Stomach (tissue), 4 donors: ENCODE results near the gene MYO1B.

ENCODE experiments used
- EP300 ChIP-seq: sonication (generic); formaldehyde crosslinking; IDR thresholded peaks from one replicate; pipeline ENCODE4 v1.6.1; 2017; ENCODE audit warnings: antibody characterized with exemption
- POLR2A ChIP-seq, 4 donors: fragments of 450-650 bp; IDR thresholded peaks; one replicate each; pipeline ENCODE4 v1.6.1; 2016; ENCODE audit warnings: antibody characterized with exemption in 4 of 4, control low read depth in 2 of 4, mild to moderate bottlenecking in 1 of 4, moderate library complexity in 1 of 4

DNA sequence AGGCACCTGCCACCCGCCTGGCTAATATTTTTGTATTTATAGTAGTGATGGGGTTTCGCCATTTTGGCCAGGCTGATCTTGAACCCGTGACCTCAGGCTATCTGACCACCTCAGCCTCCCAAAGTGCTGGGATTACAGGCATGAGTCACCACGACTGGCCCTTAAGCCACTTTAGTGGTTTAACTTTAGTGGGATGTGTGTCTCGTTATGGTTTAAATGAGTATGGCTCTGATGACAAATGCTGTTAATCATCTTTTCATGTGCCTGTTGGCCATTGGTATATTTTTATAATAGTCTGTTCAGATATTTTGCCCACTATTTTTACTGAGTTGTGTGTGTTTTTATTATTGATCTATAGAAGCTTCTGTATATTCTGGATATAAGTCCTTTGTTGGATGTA lies 205.9 kb downstream of the MYO1B start:
- TF ChIP-seq POLR2A (IDR thresholded peaks at IDR 0.05), result no peak
- no peak for TF ChIP-seq EP300
